SK-N-MC (cell line): ENCODE data around the gene MYO19.

Experiments used
- EZH2 ChIP-seq: fragments of 200-600 bp; sonication (generic); IDR thresholded peaks from one replicate; pipeline ENCODE4 v1.6.1; 2017; ENCODE audit warnings: antibody characterized with exemption
- FOXP2 ChIP-seq: optimal IDR thresholded peaks from 2 replicates; pipeline ENCODE3; 2011; ENCODE audit warnings: mild to moderate bottlenecking, moderate library complexity; ENCODE audit not compliant: insufficient read depth; ENCODE audit errors: extremely low read length, control extremely low read depth
- POLR2AphosphoS5 ChIP-seq: IDR thresholded peaks from 2 replicates; pipeline ENCODE4 v1.6.1; 2012; ENCODE audit warnings: mild to moderate bottlenecking, low read depth, low read length, borderline replicate concordance

DNA sequence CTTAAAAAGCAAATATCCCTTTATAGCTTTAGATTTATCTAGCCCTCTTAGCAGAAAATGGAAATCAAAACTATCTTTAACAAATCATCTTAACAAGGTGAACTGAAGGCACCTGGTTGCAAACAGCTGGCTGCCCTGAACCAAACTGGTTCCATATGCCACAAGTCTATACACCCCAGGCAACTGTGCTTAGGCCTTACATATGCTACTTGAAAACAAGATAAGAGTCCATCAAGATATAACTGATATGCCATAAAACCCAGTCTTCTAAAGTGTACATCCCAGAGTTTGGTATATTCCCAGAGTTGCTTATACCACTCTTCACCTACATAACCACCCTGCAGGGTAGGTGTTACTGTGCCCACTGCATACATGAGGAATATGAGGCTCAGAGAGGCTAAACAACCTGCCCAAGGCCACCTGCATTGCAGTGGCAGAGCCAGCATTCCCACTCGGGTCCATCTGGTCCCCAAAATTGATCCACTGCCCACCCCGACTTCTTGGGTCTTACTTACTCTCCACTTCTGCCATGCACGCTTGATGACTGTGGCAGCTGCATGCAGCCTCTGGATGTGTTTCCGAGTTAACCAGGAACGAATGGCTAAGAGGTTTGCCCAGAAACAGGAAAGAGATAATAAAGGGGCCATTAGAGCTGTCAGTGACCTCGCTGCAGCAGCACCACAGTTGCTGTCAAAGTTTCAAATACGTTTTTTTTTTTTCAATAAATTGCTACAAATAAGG, 35.9 kb downstream of the MYO19 start:
- TF ChIP-seq POLR2AphosphoS5, result no peak
- no peak for TF ChIP-seq FOXP2
- TF ChIP-seq EZH2, result no peak
